ENCODE data around the gene SLC12A4. TPM values are rescaled to one million over a fixed set of nuclear protein-coding genes. Genes with fewer than 3 reads are reported as not detected.

SLC12A4 gene
- polyA plus RNA-seq, 1 donor (not counting 4 experiments of a cell fraction or from before 2014, with no cell fraction given): 59.3 TPM

- H3K27me3 ChIP-seq (ENCODE audit: control insufficient read depth, extremely low read depth, insufficient read depth, low read length): no peaks in the 10 kb centered on the region
- H3K79me2 ChIP-seq (ENCODE audit: control insufficient read depth, insufficient read depth, low read length): no peaks in the 10 kb centered on the region
- H4K20me1 ChIP-seq (ENCODE audit: control insufficient read depth, extremely low read depth, insufficient read depth, low read length): no peaks in the 10 kb centered on the region
- no peak overlapping the region for H2AFZ ChIP-seq (ENCODE audit: control insufficient read depth, low read length)
- H3K27ac ChIP-seq (ENCODE audit: control insufficient read depth, insufficient read depth, low read length): no peak overlapping the region
- H3K4me1 ChIP-seq (ENCODE audit: control insufficient read depth, extremely low read depth, insufficient read depth, low read length): peaks cover 4% of the 10 kb centered on the region
- H3K4me3 ChIP-seq (ENCODE audit: control insufficient read depth in 2 of 3, extremely low read depth in 1 of 3, insufficient read depth in 2 of 3, low read depth in 1 of 3, low read length in 3 of 3): no peak overlapping the region
- H3K36me3 ChIP-seq (ENCODE audit: control insufficient read depth in 2 of 2, extremely low read depth in 1 of 2, insufficient read depth in 2 of 2, low read length in 2 of 2): peaks cover 5 to 15% of the 10 kb centered on the region in 2 experiments
- TF ChIP-seq EZH2 (IDR thresholded peaks at IDR 0.05; ENCODE audit: low read length) (no peak), CTCF (optimal IDR thresholded peaks at IDR 0.05 in 1 of 3, IDR thresholded peaks at IDR 0.05 in 1 of 3, conservative IDR thresholded peaks at IDR 0.05 in 1 of 3; ENCODE audit: extremely low read depth in 1 of 3, insufficient read depth in 2 of 3, low read length in 3 of 3) (no peak)
- dilution Hi-C loops (cut with MboI; ENCODE audit: extremely low pct_ligation_motif_present, low sequenced_read_pairs): no loop called here
- H3K4me2 ChIP-seq (ENCODE audit: control insufficient read depth, extremely low read depth, insufficient read depth, low read depth, low read length): no peak overlapping the region
- no peaks in the 10 kb centered on the region for H3K9me3 ChIP-seq (ENCODE audit: control insufficient read depth, low read depth, low read length)
- H3K9ac ChIP-seq (ENCODE audit: control insufficient read depth, extremely low read depth, insufficient read depth, low read length): no peak overlapping the region
- DNase-seq (ENCODE audit: low read depth, low spot score) (no peak), FAIRE-seq (no peak)
- H3K9me1 ChIP-seq (ENCODE audit: control insufficient read depth, extremely low read depth, insufficient read depth, low read length): no peaks in the 10 kb centered on the region
These were observed 59.2 kb downstream of the SLC12A4 start for GRCh38 chr16:67909056-67909742.

GRCh38 chr16:67907397-67908180, 60.8 kb downstream of the SLC12A4 start:
- no peaks in the 10 kb centered on the region for H3K9me1 ChIP-seq (ENCODE audit: control insufficient read depth, extremely low read depth, insufficient read depth, low read length)
- TF ChIP-seq CTCF (optimal IDR thresholded peaks at IDR 0.05 in 1 of 3, IDR thresholded peaks at IDR 0.05 in 1 of 3, conservative IDR thresholded peaks at IDR 0.05 in 1 of 3; ENCODE audit: extremely low read depth in 1 of 3, insufficient read depth in 2 of 3, low read length in 3 of 3): no peak
- TF ChIP-seq EZH2 (IDR thresholded peaks at IDR 0.05; ENCODE audit: low read length): no peak
- H3K27me3 ChIP-seq (ENCODE audit: control insufficient read depth, extremely low read depth, insufficient read depth, low read length): no peaks in the 10 kb centered on the region
- FAIRE-seq (no peak), DNase-seq (ENCODE audit: low read depth, low spot score) (no peak)
- H3K4me3 ChIP-seq (ENCODE audit: control insufficient read depth in 2 of 3, extremely low read depth in 1 of 3, insufficient read depth in 2 of 3, low read depth in 1 of 3, low read length in 3 of 3): no peak overlapping the region
- dilution Hi-C loops (cut with MboI; ENCODE audit: extremely low pct_ligation_motif_present, low sequenced_read_pairs): no loop called here
- no peak overlapping the region for H3K9ac ChIP-seq (ENCODE audit: control insufficient read depth, extremely low read depth, insufficient read depth, low read length)
- no peak overlapping the region for H2AFZ ChIP-seq (ENCODE audit: control insufficient read depth, low read length)
- H3K4me2 ChIP-seq (ENCODE audit: control insufficient read depth, extremely low read depth, insufficient read depth, low read depth, low read length): no peak overlapping the region
- no peaks in the 10 kb centered on the region for H3K9me3 ChIP-seq (ENCODE audit: control insufficient read depth, low read depth, low read length)
- peaks cover 5 to 19% of the 10 kb centered on the region in 2 experiments for H3K36me3 ChIP-seq (ENCODE audit: control insufficient read depth in 2 of 2, extremely low read depth in 1 of 2, insufficient read depth in 2 of 2, low read length in 2 of 2)
- no peaks in the 10 kb centered on the region for H4K20me1 ChIP-seq (ENCODE audit: control insufficient read depth, extremely low read depth, insufficient read depth, low read length)
- H3K27ac ChIP-seq (ENCODE audit: control insufficient read depth, insufficient read depth, low read length): no peak overlapping the region
- peaks cover 4% of the 10 kb centered on the region for H3K4me1 ChIP-seq (ENCODE audit: control insufficient read depth, extremely low read depth, insufficient read depth, low read length)
- H3K79me2 ChIP-seq (ENCODE audit: control insufficient read depth, insufficient read depth, low read length): no peaks in the 10 kb centered on the region

Measured in keratinocyte (primary cell).